ENCODE results near the gene CXCR5.

CXCR5 gene

DNA sequence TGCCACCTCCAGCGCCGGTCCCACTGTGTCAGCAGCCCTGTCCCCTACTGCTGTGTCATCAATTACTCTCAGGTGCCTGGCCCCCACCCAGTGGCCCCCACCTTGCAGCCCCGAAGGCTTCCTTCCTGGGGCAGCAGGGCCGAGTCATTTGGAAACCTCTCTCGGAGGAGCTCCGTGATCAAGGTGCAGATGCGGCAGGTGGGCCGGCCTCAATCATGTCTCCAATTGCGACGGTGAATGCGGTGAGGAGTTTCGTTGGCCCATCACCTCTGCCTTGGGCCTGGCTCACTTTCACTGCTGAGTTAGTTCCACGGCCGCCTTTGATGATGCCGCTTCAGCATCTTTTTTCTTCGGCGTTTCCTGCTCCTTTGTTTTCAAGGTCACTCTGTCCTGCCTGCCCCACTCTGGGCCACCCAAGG lies 11.3 kb upstream of the CXCR5 start:
- no peak overlapping the region for H3K27ac ChIP-seq
- DNase-seq (ENCODE audit: low spot score): no peak
- POLR2A ChIA-PET (ENCODE audit: low non-redundant PET): no interaction called here
- TF ChIP-seq, protein P1, sequence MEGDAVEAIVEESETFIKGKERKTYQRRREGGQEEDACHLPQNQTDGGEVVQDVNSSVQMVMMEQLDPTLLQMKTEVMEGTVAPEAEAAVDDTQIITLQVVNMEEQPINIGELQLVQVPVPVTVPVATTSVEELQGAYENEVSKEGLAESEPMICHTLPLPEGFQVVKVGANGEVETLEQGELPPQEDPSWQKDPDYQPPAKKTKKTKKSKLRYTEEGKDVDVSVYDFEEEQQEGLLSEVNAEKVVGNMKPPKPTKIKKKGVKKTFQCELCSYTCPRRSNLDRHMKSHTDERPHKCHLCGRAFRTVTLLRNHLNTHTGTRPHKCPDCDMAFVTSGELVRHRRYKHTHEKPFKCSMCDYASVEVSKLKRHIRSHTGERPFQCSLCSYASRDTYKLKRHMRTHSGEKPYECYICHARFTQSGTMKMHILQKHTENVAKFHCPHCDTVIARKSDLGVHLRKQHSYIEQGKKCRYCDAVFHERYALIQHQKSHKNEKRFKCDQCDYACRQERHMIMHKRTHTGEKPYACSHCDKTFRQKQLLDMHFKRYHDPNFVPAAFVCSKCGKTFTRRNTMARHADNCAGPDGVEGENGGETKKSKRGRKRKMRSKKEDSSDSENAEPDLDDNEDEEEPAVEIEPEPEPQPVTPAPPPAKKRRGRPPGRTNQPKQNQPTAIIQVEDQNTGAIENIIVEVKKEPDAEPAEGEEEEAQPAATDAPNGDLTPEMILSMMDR (conservative IDR thresholded peaks at IDR 0.05; ENCODE audit: low read depth): no peak
- CTCF ChIA-PET: no interaction called here

DNA sequence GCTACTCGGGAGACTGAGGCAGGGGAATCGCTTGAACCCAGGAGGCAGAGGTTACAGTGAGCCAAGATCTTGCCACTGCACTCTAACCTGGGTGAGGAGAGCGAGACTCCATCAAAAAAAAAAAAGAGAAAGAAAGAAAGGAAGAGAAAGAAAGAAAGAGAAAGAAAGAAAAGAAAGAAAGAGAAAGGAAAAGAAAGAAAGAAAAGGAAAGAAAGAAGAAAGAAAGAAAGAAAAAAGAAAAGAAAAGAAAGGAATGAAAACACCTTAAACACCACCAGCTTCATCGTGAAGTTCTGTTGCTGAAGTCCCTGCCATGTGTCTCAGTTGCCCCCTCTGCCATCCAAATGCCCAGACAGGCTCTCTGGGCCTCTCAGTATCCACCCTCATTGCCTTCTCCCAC lies 9.9 kb upstream of the CXCR5 start:
- no peak for DNase-seq (ENCODE audit: low spot score)
- TF ChIP-seq, protein P1 (conservative IDR thresholded peaks at IDR 0.05; ENCODE audit: low read depth): no peak
- CTCF ChIA-PET: interaction anchor here (0.6 kb wide), 1 partner anchor 83 kb away, joined by 4 read pairs; the partner anchor contains the start of gene DDX6
- POLR2A ChIA-PET (ENCODE audit: low non-redundant PET): no interaction called here
- H3K27ac ChIP-seq: no peak overlapping the region

DNA sequence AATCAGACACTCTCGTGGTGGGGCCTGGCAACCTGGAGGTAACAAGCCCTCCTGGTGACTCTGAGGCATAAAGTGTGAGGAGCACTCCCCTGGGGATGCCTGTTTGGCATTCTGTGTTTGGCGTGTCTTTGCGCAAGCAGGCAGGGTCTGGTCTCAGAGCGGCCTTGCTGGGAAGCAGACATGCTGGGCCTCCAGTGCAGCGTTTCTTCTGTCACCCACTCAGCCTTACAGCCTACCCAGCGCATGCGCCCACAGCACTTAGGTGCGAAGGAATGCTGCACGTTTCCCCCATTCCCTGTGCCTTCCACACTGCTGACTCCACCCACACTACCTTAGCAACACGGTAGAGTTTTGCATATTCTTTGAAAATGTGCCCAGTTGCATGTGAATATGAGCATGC lies 7.4 kb upstream of the CXCR5 start:
- TF ChIP-seq, protein P1 (conservative IDR thresholded peaks at IDR 0.05; ENCODE audit: low read depth): no peak
- CTCF ChIA-PET: interaction anchor here (1.0 kb wide), 1 partner anchor 84 kb away, joined by 3 read pairs; no protein-coding TSS in a partner anchor
- no peak overlapping the region for H3K27ac ChIP-seq
- no peak for DNase-seq (ENCODE audit: low spot score)
- POLR2A ChIA-PET (ENCODE audit: low non-redundant PET): interaction anchor here (0.8 kb wide), 1 partner anchor 277 kb away, joined by 5 read pairs; no protein-coding TSS in a partner anchor

DNA sequence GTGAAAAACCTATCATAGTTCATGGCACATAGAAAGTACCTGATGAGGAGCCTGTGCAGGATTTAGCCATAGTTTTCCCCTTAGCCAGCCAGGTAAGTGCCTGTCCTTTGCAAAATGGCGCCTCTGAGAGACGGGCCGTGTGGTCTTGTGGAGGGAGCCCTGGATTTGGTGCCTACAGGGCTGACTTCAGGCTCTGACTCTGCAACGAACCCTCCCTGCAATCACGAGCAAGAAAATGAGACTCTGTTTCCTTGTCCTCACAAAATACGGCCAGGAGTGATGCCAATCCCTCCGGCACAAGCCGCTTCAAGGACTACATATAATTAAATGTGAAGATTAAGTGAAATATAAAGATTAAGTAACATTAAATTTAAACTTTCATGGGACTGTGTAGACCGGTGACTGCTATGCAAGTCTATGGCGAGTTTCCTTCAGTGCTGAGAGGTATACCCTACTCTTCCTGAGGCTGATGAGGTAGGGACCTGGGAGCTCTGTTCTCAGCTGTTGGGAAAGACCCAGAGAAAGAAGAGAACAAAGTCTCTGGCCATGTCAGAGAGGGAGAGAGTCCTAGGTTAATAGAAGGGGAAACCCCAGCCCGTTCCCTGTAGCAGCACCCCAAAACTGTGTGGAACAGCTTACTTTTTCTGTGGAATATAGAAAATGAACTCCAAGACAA lies 6.1 kb upstream of the CXCR5 start:
- POLR2A ChIA-PET (ENCODE audit: low non-redundant PET): interaction anchor here (0.7 kb wide), 1 partner anchor 198 kb away, joined by 5 read pairs; no protein-coding TSS in a partner anchor
- no peak overlapping the region for H3K27ac ChIP-seq

DNA sequence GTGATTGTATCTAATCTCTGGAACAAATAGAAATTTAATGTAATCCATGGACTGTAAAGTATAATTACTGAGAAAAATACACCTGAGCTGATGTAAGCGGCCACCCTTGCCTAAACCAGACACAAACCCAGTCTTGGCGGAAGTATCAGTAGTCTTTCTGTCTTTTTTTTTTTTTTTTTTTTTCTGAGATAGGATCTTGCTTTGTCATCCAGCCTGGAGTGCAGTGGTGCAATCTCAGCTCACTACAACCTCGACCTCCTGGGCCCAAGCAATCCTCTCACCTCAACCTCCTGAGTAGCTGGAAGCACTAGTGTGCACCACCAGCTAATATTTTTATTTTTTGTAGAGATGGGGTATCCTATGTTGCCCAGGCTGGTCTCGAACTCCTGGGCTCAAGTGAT lies 5.5 kb upstream of the CXCR5 start:
- no peak overlapping the region for H3K27ac ChIP-seq
- CTCF ChIA-PET: interaction anchor here (0.6 to 0.7 kb wide), 3 partner anchors 9 to 109 kb away, joined by 3 to 5 read pairs (median 5); no protein-coding TSS in a partner anchor
- no peak for DNase-seq (ENCODE audit: low spot score)
- TF ChIP-seq, protein P1 (conservative IDR thresholded peaks at IDR 0.05; ENCODE audit: low read depth): no peak
- POLR2A ChIA-PET (ENCODE audit: low non-redundant PET): interaction anchor here (0.7 kb wide), 1 partner anchor 198 kb away, joined by 5 read pairs; no protein-coding TSS in a partner anchor

More for the DNA sequence above, 6.1 kb upstream of the CXCR5 start:
- DNase-seq (ENCODE audit: low spot score): no peak
- TF ChIP-seq, protein P1 (conservative IDR thresholded peaks at IDR 0.05; ENCODE audit: low read depth): no peak
- CTCF ChIA-PET: interaction anchor here (0.6 to 0.7 kb wide), 2 partner anchors 9 to 109 kb away, joined by 5 read pairs; no protein-coding TSS in a partner anchor

DNA sequence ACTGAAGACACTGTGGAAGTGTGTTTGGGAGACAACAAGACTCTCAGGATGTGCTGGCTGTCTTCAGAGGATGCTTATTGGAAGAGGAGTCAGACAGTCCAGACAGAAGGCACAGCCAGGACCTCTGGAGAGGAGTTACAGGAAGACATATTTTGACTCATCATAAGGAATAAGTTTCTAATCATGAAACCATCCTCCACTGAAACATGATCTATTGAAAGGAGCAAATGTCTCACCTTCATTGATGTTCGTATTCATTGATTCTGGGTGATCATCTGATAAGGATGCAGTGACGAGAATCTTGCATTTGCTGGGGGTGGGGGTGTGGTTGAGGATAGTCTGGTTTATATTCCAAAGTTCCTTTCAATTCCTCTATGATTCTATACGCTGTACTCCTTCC lies 2.5 kb upstream of the CXCR5 start:
- ChIA-PET CTCF (no interaction called here), POLR2A (ENCODE audit: low non-redundant PET) (no interaction called here)
- no peak overlapping the region for H3K27ac ChIP-seq
- DNase-seq (ENCODE audit: low spot score): no peak
- TF ChIP-seq, protein P1 (conservative IDR thresholded peaks at IDR 0.05; ENCODE audit: low read depth): no peak
